ENCODE measurements around the gene SDK1.

SDK1 gene

DNA sequence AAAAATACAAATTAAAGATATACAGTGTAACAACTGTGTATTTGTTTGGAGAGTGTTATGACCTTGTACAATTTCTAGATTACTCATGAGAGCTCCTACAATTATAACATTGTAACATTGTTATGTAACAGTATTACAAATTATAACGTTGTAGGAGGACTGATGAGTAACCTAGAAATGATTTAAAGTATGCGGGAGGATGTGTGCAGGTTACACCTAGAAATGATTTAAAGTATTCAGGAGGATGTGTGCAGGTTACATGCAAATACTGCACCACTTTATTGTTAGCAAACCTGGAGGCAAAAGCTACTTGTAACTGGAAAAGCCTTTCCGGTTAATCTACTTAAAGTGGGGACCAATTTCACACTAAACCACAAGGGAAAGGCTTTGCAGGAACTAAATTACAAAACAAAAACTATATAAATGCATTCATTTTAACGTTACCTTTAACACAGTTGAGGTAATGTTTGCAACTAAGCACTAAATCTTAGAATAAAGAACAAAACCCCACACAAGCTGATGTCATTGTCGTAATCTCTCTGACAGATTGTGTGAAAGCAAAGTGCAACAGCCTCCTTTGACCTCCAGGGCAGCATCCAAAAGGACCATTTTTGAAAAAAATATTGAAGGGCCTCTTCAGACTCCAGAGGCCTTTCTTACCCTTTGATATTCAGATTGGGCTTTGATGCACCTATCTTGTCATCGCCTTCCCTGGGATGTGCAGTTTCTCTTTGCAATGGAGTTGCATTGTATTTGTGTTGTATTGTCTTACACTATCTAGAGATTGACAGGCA, 858.9 kb downstream of the SDK1 start:
- TF ChIP-seq, protein P1, sequence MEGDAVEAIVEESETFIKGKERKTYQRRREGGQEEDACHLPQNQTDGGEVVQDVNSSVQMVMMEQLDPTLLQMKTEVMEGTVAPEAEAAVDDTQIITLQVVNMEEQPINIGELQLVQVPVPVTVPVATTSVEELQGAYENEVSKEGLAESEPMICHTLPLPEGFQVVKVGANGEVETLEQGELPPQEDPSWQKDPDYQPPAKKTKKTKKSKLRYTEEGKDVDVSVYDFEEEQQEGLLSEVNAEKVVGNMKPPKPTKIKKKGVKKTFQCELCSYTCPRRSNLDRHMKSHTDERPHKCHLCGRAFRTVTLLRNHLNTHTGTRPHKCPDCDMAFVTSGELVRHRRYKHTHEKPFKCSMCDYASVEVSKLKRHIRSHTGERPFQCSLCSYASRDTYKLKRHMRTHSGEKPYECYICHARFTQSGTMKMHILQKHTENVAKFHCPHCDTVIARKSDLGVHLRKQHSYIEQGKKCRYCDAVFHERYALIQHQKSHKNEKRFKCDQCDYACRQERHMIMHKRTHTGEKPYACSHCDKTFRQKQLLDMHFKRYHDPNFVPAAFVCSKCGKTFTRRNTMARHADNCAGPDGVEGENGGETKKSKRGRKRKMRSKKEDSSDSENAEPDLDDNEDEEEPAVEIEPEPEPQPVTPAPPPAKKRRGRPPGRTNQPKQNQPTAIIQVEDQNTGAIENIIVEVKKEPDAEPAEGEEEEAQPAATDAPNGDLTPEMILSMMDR (IDR thresholded peaks at IDR 0.05; ENCODE audit: low read depth, low read length) = no peak
- in situ Hi-C loops (cut with HindIII; ENCODE audit: low sequenced_read_pairs) = no loop called here
- H3K4me3 ChIP-seq (ENCODE audit: low read depth, low read length) = no peak overlapping the region
- DNase-seq (ENCODE audit: low read depth, low spot score) = no peak

DNA sequence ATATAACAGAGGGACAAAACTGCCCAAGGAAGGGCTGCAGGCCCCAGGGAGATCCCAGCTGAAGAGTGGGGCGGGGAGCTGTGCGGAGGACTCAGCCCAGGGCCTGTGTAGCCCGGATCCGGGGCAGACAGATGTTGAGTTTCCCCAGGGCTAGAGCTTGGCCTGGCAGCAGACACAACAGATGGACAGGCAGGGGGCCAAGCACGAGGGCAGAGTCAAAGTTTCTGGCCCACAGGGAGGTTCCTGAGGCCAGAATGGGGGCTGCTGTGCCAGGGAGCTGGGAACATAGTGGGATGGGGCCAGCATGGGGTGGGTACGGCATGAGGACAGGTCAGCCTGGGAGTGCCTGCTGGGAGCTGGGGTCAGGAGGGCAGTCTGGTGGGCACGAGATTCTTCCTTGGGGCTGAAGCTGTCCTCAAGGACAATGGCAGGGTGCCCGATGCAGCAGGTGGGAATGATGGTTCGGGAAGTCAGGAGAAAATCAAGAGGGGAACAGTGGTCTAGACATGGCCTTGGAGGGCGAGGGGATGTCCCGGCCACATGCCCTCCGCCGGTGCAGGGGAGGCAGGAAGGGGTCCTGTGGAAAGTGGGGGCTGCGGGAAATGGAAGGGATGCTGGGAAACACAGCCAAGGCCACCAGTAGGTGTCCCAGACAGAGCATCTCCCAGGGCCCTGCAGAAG, 862.0 kb downstream of the SDK1 start:
- TF ChIP-seq, protein P1 (IDR thresholded peaks at IDR 0.05; ENCODE audit: low read depth, low read length) = no peak
- in situ Hi-C loops (cut with HindIII; ENCODE audit: low sequenced_read_pairs) = no loop called here
- no peak for DNase-seq (ENCODE audit: low read depth, low spot score)
- no peak overlapping the region for H3K4me3 ChIP-seq (ENCODE audit: low read depth, low read length)

DNA sequence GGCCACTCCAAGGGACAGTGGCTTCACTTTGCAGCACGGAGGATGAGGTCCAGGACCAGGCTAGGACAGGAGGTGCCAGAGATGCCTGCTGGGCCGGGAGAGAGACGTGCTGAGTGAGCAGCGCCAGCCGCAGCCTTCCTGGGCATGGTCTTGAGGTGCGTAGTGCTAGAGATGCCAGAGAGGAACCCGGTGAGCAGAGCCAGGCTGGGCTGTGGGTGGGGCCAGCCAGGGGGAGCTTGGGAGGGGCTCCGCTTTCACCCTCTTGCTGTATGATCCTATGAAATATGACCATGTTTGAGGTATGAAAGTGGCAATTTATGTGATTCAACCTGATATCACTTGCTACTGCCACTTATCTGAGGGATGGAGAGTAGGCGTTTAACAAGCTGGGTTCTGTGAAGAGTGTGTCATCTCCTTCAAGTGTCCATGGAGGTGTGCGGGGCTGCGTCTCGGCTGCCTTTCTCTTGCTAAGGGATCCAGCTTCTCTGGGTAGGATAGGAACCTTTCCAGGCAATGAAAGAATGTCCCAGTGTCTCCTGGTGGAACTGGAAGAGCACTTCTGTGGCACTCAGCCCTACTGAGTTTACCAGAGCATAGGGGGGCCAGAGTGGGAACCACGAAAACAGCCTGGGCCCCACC, 862.6 kb downstream of the SDK1 start:
- no peak overlapping the region for H3K4me3 ChIP-seq (ENCODE audit: low read depth, low read length)
- DNase-seq (ENCODE audit: low read depth, low spot score) = no peak
- in situ Hi-C loops (cut with HindIII; ENCODE audit: low sequenced_read_pairs) = no loop called here
- TF ChIP-seq, protein P1 (IDR thresholded peaks at IDR 0.05; ENCODE audit: low read depth, low read length) = no peak

DNA sequence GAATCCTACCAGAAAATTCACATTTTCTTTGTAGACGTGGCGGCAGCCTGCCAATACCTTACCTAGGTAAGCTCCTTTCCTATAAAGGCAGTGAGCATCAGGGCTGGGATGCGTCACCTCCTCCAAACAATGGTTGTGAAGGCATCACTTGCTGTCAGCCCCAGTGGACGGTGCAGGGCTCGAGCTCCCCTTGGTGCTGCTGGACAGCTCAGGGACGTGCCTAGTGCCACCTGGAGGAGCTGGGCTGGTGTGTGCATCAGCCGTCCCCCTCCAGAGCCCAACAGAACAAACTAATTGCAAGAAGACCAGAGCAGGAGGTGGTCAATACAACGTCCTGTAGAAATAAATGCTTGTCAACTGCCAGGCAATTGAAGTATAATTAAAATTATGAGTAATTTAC, 863.5 kb downstream of the SDK1 start:
- in situ Hi-C loops (cut with HindIII; ENCODE audit: low sequenced_read_pairs) = no loop called here
- no peak for DNase-seq (ENCODE audit: low read depth, low spot score)
- TF ChIP-seq, protein P1 (IDR thresholded peaks at IDR 0.05; ENCODE audit: low read depth, low read length) = no peak
- H3K4me3 ChIP-seq (ENCODE audit: low read depth, low read length) = no peak overlapping the region

DNA sequence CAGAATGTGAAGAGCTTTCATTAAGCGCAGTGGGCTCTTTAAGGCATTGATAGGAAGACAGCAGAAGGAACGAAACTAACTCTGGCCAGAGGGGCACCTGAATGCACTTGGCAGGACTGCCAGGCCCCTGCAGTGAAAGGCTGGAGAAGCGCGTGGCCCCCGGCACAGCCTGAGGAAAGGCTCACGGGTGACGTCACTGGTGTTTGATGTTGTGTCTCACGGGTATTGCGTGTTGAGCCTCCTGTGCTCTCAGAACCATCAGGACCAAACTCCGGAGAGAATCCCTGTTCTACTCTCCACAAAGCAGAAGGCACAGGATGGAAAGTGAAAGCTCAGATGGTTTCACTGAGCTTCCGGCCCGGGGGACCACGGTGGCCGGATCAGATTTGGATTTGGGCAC, 865.3 kb downstream of the SDK1 start:
- no peak for DNase-seq (ENCODE audit: low read depth, low spot score)
- no peak overlapping the region for H3K4me3 ChIP-seq (ENCODE audit: low read depth, low read length)
- in situ Hi-C loops (cut with HindIII; ENCODE audit: low sequenced_read_pairs) = no loop called here
- TF ChIP-seq, protein P1 (IDR thresholded peaks at IDR 0.05; ENCODE audit: low read depth, low read length) = no peak

DNA sequence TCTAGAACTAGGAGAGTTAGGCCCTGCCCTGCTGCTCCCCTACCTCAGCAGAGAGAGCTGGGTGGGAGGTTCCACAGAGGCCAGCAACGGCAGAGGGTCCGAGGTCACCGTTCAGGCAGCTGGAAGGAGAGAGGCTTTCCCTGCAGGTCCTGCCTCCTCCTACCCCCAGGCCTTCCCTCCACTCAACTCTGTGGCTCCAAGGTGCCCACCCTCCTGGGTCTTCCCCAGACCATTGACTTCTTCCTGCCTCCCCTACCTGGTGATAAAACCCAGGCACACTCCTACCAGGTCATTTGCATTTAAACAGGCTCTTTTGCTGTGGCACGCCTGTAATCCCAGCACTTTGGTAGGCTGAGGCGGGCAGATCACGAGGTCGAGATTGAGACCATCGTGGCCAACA, 865.8 kb downstream of the SDK1 start:
- no peak for DNase-seq (ENCODE audit: low read depth, low spot score)
- no peak overlapping the region for H3K4me3 ChIP-seq (ENCODE audit: low read depth, low read length)
- TF ChIP-seq, protein P1 (IDR thresholded peaks at IDR 0.05; ENCODE audit: low read depth, low read length) = no peak
- in situ Hi-C loops (cut with HindIII; ENCODE audit: low sequenced_read_pairs) = no loop called here

All from astrocyte of the spinal cord (primary cell).